ENCODE results near the gene MGAT4A.

DNA sequence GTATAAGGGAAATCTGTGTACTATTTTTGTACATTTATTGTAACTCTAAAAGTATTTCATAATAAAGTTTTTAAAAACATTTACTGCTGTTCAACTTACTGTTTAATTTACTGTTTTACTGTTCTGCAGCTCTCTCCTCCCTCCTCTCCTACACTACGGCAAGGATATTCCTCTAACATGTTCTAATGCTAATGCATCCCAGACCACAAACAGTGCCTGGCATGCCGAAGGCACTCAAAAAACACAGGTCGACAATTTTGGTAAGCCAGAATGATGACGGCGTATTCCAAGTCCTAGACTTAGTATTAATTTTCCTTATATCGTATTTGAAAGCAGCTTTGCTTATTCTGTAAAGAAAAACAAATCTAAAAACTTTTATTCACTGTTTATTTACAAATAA is 13.3 kb downstream of the MGAT4A start:
- TF ChIP-seq, protein P1, sequence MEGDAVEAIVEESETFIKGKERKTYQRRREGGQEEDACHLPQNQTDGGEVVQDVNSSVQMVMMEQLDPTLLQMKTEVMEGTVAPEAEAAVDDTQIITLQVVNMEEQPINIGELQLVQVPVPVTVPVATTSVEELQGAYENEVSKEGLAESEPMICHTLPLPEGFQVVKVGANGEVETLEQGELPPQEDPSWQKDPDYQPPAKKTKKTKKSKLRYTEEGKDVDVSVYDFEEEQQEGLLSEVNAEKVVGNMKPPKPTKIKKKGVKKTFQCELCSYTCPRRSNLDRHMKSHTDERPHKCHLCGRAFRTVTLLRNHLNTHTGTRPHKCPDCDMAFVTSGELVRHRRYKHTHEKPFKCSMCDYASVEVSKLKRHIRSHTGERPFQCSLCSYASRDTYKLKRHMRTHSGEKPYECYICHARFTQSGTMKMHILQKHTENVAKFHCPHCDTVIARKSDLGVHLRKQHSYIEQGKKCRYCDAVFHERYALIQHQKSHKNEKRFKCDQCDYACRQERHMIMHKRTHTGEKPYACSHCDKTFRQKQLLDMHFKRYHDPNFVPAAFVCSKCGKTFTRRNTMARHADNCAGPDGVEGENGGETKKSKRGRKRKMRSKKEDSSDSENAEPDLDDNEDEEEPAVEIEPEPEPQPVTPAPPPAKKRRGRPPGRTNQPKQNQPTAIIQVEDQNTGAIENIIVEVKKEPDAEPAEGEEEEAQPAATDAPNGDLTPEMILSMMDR (IDR thresholded peaks at IDR 0.05; ENCODE audit: insufficient read depth, low read depth, low read length): no peak
- no peak for TF ChIP-seq EZH2 (IDR thresholded peaks at IDR 0.05; ENCODE audit: insufficient read depth, low read length)

Data from astrocyte (in vitro differentiated cells and primary cell).